ENCODE data around the gene IL6ST.

The IL6ST gene

DNA sequence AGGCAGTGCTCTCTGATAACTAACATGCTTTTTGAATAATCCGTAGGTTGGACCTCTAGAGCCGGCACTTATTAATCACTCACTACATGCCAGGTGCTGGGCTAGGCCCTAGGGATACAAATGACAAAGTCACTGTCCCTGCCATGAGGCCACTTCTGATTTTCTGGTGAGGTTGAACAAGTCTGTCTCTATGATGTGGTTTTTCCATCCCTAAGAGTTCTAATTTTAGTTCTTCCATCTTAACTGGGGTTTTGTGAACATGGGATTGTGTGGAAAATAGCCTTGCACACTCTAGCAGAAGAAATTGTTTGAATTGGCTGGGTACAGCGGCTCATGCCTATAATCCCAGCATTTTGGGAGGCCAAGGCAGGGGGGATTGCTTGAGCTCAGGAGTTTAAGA lies 79.0 kb downstream of the IL6ST start:
- Histone ChIP-seq H3K4me2 (no peak overlapping the region), H3K9ac (no peak overlapping the region), H3K27ac (no peak overlapping the region), H3K4me3 (no peak overlapping the region), H3K9me3 (no peaks in the 10 kb centered on the region), H3K27me3 (no peaks in the 10 kb centered on the region), H4K20me1 (no peaks in the 10 kb centered on the region), H3K4me1 (peaks cover 11% of the 10 kb centered on the region), H3K36me3 (no peaks in the 10 kb centered on the region)
- no peak for TF ChIP-seq Cebpa-rat (IDR thresholded peaks at IDR 0.05)

DNA sequence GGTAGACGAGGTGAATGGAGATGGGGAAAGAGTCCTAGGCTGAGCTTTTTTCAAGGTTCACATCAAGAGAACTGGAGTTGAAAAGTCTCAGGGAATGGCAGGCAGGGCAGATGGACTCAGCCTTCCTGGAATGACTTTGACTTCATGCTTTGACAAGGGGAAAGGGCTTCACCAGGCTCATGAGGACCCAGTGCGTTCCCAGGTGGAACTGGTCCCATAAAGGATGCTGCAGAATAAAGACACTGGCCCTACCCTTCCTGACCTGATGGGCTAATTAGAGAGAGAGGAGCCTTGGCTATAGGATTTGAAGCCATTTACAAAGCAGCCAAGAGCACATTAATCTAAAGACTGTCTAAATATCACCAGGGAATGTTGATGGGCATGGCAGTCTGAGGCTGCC lies 79.8 kb downstream of the IL6ST start:
- H3K9me3 ChIP-seq, result no peaks in the 10 kb centered on the region
- no peaks in the 10 kb centered on the region for H3K27me3 ChIP-seq
- no peaks in the 10 kb centered on the region for H4K20me1 ChIP-seq
- peaks cover 8% of the 10 kb centered on the region for H3K4me1 ChIP-seq
- H3K36me3 ChIP-seq, result no peaks in the 10 kb centered on the region
- no peak overlapping the region for H3K4me2 ChIP-seq
- no peak overlapping the region for H3K9ac ChIP-seq
- no peak overlapping the region for H3K4me3 ChIP-seq
- no peak for TF ChIP-seq Cebpa-rat (IDR thresholded peaks at IDR 0.05)
- H3K27ac ChIP-seq, result no peak overlapping the region

GRCh38 chr5:55913466-55914413 lies 81.0 kb downstream of the IL6ST start:
- H3K4me3 ChIP-seq, result no peak overlapping the region
- no peak for TF ChIP-seq Cebpa-rat (IDR thresholded peaks at IDR 0.05)
- no peaks in the 10 kb centered on the region for H3K9me3 ChIP-seq
- no peak overlapping the region for H3K4me2 ChIP-seq
- no peaks in the 10 kb centered on the region for H3K27me3 ChIP-seq
- H3K36me3 ChIP-seq, result no peaks in the 10 kb centered on the region
- H3K9ac ChIP-seq, result no peak overlapping the region
- H4K20me1 ChIP-seq, result no peaks in the 10 kb centered on the region
- no peaks in the 10 kb centered on the region for H3K4me1 ChIP-seq
- no peak overlapping the region for H3K27ac ChIP-seq

GRCh38 chr5:55911784-55912653 lies 82.7 kb downstream of the IL6ST start:
- Histone ChIP-seq H3K9ac (no peak overlapping the region), H3K4me1 (no peaks in the 10 kb centered on the region), H3K4me2 (no peak overlapping the region), H3K27ac (no peak overlapping the region), H4K20me1 (no peaks in the 10 kb centered on the region), H3K36me3 (no peaks in the 10 kb centered on the region), H3K9me3 (no peaks in the 10 kb centered on the region), H3K4me3 (no peak overlapping the region), H3K27me3 (no peaks in the 10 kb centered on the region)
- TF ChIP-seq Cebpa-rat (IDR thresholded peaks at IDR 0.05), result no peak

GRCh38 chr5:55908804-55909203 lies 86.0 kb downstream of the IL6ST start:
- H3K4me2 ChIP-seq, result no peak overlapping the region
- TF ChIP-seq Cebpa-rat (IDR thresholded peaks at IDR 0.05), result no peak
- H3K9ac ChIP-seq, result no peak overlapping the region
- no peaks in the 10 kb centered on the region for H4K20me1 ChIP-seq
- no peak overlapping the region for H3K27ac ChIP-seq
- no peak overlapping the region for H3K4me3 ChIP-seq
- no peaks in the 10 kb centered on the region for H3K27me3 ChIP-seq
- H3K4me1 ChIP-seq, result no peaks in the 10 kb centered on the region
- no peaks in the 10 kb centered on the region for H3K36me3 ChIP-seq
- H3K9me3 ChIP-seq, result no peaks in the 10 kb centered on the region

DNA sequence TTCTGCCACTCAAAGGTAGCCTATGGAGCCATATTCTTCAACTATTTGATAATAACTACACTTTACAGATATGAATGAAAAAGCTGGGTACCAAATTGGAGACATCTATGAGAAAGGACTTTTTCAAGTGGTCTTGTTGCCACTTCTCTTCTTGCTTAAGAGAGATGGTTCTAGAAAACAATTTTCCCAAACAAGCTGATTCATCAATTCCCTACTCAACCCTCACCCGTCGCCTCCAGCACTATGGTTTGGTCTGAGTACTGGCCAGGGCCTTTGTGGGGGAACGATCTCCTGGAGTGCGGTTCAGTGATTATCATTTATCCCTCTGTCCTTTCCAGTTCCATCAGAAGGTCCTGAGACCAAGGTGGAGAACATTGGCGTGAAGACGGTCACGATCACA lies 86.8 kb downstream of the IL6ST start:
- Histone ChIP-seq H3K36me3 (no peaks in the 10 kb centered on the region), H3K27me3 (no peaks in the 10 kb centered on the region), H3K4me3 (no peak overlapping the region), H3K4me1 (peaks cover 8% of the 10 kb centered on the region), H4K20me1 (no peaks in the 10 kb centered on the region), H3K9ac (no peak overlapping the region), H3K4me2 (no peak overlapping the region), H3K9me3 (no peaks in the 10 kb centered on the region), H3K27ac (no peak overlapping the region)
- TF ChIP-seq Cebpa-rat (IDR thresholded peaks at IDR 0.05), result no peak

GRCh38 chr5:55905251-55905650 lies 89.5 kb downstream of the IL6ST start:
- no peak overlapping the region for H3K4me3 ChIP-seq
- H3K9me3 ChIP-seq, result no peaks in the 10 kb centered on the region
- no peaks in the 10 kb centered on the region for H3K27me3 ChIP-seq
- no peak overlapping the region for H3K9ac ChIP-seq
- peaks cover 9% of the 10 kb centered on the region for H3K4me1 ChIP-seq
- H3K4me2 ChIP-seq, result no peak overlapping the region
- no peaks in the 10 kb centered on the region for H4K20me1 ChIP-seq
- H3K36me3 ChIP-seq, result no peaks in the 10 kb centered on the region
- no peak overlapping the region for H3K27ac ChIP-seq
- TF ChIP-seq Cebpa-rat (IDR thresholded peaks at IDR 0.05), result no peak

DNA sequence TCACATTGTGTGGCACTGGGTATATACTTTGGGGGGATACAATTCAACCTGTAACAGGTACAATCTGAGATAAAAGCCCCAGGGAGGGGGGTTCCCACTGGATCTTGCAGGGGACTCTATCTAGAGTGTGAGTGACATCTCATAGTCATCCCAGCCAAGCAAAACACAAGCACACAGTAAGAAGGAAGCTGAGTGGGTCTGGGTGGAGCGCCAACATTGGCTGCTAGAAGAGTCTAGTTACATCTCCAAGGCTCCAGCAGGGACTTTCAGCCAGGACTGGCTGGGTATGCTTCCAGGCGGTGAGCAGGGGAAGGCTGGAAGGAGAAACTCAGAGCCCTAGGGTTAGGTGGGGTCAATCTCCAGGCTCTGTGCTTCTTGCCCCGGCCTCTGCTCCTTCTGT lies 90.6 kb downstream of the IL6ST start:
- Histone ChIP-seq H3K36me3 (no peaks in the 10 kb centered on the region), H3K9ac (no peak overlapping the region), H3K27ac (no peak overlapping the region), H3K9me3 (no peaks in the 10 kb centered on the region), H3K27me3 (no peaks in the 10 kb centered on the region), H4K20me1 (no peaks in the 10 kb centered on the region), H3K4me3 (no peak overlapping the region), H3K4me1 (peaks cover 9% of the 10 kb centered on the region), H3K4me2 (no peak overlapping the region)
- no peak for TF ChIP-seq Cebpa-rat (IDR thresholded peaks at IDR 0.05)

DNA sequence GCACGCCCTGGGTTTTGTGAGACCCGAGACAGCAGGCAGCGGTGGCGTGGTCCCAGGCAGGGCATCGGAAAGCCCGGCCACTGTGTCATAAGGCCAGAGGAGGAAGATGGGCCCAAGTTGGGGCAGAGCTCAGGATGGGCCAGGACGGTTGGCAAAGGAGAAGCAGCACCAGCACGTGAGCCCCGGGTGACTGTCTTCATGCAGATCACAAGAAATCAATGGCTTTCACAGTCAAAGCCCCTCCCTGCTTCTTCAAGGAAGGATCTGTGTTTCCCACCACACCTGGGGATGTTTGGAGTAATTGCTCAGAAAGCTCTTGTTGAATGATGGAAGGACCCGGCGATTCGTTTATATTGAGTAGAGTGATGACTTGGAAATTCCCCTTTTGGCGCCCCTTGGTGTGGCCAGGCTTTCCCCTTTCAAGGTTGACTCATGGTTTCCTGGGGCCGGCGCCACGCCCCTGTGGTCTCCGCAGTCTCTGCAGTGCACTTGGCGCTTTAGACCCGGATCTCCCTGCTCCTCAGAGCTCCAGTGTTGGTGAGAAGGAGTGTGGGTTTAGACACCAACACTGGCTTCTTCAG lies 91.6 kb downstream of the IL6ST start:
- peak overlapping the region; percentile 49 for H3K4me2 ChIP-seq
- H3K4me3 ChIP-seq, result no peak overlapping the region
- no peak overlapping the region for H3K9ac ChIP-seq
- no peaks in the 10 kb centered on the region for H3K36me3 ChIP-seq
- no peaks in the 10 kb centered on the region for H3K9me3 ChIP-seq
- no peaks in the 10 kb centered on the region for H3K27me3 ChIP-seq
- peaks cover 9% of the 10 kb centered on the region for H3K4me1 ChIP-seq
- no peak for TF ChIP-seq Cebpa-rat (IDR thresholded peaks at IDR 0.05)
- no peaks in the 10 kb centered on the region for H4K20me1 ChIP-seq
- no peak overlapping the region for H3K27ac ChIP-seq

- TF ChIP-seq Cebpa-rat (IDR thresholded peaks at IDR 0.05), result no peak
- no peaks in the 10 kb centered on the region for H3K9me3 ChIP-seq
- H3K4me3 ChIP-seq, result no peak overlapping the region
- no peaks in the 10 kb centered on the region for H3K36me3 ChIP-seq
- peaks cover 9% of the 10 kb centered on the region for H3K4me1 ChIP-seq
- peak overlapping the region; percentile 49 for H3K4me2 ChIP-seq
- no peaks in the 10 kb centered on the region for H3K27me3 ChIP-seq
- no peak overlapping the region for H3K9ac ChIP-seq
- no peaks in the 10 kb centered on the region for H4K20me1 ChIP-seq
- H3K27ac ChIP-seq, result no peak overlapping the region
Measured at GRCh38 chr5:55902696-55903095, 92.1 kb downstream of the IL6ST start.

Measured in BLaER1 (cell line).